Activated T-helper 1 cell treated with anti-CD3 and anti-CD28 coated beads, Interleukin-12 subunit alpha, Interleukin-12 subunit beta, Interleukin-2, Interleukin-4 antibody, amounts not matched to agents 30 ng/mL and 10 ng/mL and 1 ng/mL, durations not matched to agents 14 hours and 24 hours and 36 hours (primary cell): Measurements from ENCODE around the gene MAPKAPK2. TPM values are rescaled to one million over a fixed set of nuclear protein-coding genes. Genes with fewer than 3 reads are reported as not detected.

Experiments
- DNase-seq: peaks from one replicate; pipeline ENCODE4 v3.0.0; 2021; ENCODE audit warnings: low spot score
- H3K27ac Mint-ChIP-seq: one replicate; pipeline ENCODE4 v1.8.0; 2021; ENCODE audit warnings: mild to moderate bottlenecking, mixed read lengths
- H3K27me3 Mint-ChIP-seq: one replicate; pipeline ENCODE4 v1.8.0; 2022; ENCODE audit warnings: mild to moderate bottlenecking, moderate library complexity, mixed read lengths; ENCODE audit not compliant: insufficient read depth
- H3K36me3 Mint-ChIP-seq: one replicate; pipeline ENCODE4 v1.8.0; 2021; ENCODE audit warnings: low read depth, mixed read lengths
- H3K4me1 Mint-ChIP-seq: one replicate; pipeline ENCODE4 v1.8.0; 2021; ENCODE audit warnings: low read depth, mixed read lengths
- H3K4me3 Mint-ChIP-seq: one replicate; pipeline ENCODE4 v1.8.0; 2021; ENCODE audit warnings: mild to moderate bottlenecking, moderate library complexity, mixed read lengths
- H3K9me3 Mint-ChIP-seq: one replicate; pipeline ENCODE4 v1.8.0; 2021; ENCODE audit warnings: mixed read lengths
- intact Hi-C: fragments of 100-400 bp; cut with micrococcal nuclease; formaldehyde crosslinking; loops from one replicate; pipeline ENCODE4 v1.15.1; 2024
- total RNA-seq: library from RNA; stranded (reverse); gene quantifications from 2 replicates; pipeline ENCODE4 v1.2.3, GENCODE V29; 2022

MAPKAPK2 gene
- total RNA-seq, 1 donor from 2014 or later: 120 TPM

DNA sequence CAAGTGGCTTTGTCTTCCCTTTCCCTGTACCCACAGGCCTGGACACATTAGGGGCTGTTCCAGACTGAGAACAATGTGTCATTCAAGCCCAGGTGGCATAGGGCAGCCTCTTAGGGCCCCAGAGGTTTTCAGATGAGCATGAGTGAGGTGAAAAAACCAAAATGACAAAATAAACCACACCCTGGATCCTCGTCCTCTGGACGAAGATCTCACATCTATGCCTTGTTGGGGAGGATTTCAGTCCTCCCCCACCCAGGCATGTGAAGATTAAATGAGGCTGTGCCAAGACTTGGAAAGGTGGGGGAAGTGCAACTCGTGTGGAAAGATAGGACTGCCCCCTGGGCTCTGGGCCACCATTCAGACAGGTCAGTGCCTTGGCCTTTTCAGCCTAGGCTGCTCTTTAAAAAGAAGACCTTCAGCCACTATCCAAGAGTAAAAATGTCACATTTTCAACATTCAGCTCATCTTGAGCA lies 53.1 kb downstream of the MAPKAPK2 start:
- intact Hi-C loops: loop anchor here (10.0 kb wide), 1 partner anchor 317 kb away; the partner anchor contains the start of genes PFKFB2 and YOD1

DNA sequence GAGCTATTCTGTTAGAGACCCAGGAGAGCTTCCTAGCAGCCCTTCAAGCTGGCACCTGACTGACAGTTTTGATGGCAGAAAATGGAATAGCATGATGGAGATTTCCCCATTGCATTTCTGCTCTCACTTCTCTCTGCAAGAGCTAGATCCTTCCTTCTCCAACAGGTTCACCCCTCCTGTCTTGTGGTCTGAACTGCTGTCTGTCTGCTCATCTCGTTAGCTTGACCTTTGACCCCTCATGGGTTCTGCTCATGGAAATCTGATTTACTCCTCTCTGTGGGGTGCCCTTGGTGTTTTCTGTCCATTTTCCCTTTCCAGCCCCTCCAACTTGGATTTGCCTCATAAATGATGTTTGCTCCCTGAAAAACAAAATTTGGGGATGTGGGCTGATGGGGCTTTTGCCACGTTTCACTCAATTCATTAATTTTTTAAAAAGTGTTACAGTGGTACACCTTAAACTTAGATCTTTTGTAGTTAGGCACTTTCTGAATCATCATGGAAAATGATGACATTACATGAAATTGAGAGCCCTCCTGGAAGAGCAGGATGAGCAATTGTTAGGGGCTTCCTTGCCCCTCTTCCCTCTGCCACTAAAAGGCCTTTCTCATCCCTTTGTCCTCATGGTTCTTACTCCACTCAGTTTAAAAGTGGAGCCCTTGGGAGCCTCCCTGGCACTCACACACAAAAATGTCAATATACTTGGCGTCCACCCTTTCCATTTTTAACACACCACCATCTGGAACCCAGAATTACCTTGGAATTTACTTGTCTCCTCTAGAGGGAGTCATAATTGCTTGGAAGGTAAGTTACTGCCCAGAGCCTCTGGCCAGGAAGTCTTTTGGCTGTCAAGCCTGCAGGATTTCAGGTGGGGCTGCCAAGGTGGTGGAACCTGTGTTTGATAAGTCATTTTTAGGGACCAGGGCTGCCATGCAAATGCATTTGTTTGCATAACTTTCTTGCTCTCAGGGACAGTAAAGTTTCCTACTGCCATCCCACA lies 54.0 kb downstream of the MAPKAPK2 start:
- no peaks in the 10 kb centered on the region for H3K9me3 Mint-ChIP-seq
- intact Hi-C loops: loop anchor here (1.0 to 10.0 kb wide), 6 partner anchors 19 to 316 kb away; partner anchors contain the start of genes PFKFB2 and YOD1
- peaks cover 73% of the 10 kb centered on the region for H3K4me1 Mint-ChIP-seq
- peak overlapping the region; percentile 43 for H3K4me3 Mint-ChIP-seq
- H3K36me3 Mint-ChIP-seq: peaks cover 50% of the 10 kb centered on the region
- H3K27me3 Mint-ChIP-seq: no peaks in the 10 kb centered on the region
- DNase-seq: no peak
- peak overlapping the region; percentile 84 for H3K27ac Mint-ChIP-seq

More for the DNA sequence above, 53.1 kb downstream of the MAPKAPK2 start:
- no peak for DNase-seq
- H3K27me3 Mint-ChIP-seq: no peaks in the 10 kb centered on the region
- H3K9me3 Mint-ChIP-seq: no peaks in the 10 kb centered on the region
- H3K4me3 Mint-ChIP-seq: peak overlapping the region; percentile 0
- peaks cover 58% of the 10 kb centered on the region for H3K36me3 Mint-ChIP-seq
- H3K27ac Mint-ChIP-seq: peak overlapping the region; percentile 64
- H3K4me1 Mint-ChIP-seq: peaks cover 73% of the 10 kb centered on the region

DNA sequence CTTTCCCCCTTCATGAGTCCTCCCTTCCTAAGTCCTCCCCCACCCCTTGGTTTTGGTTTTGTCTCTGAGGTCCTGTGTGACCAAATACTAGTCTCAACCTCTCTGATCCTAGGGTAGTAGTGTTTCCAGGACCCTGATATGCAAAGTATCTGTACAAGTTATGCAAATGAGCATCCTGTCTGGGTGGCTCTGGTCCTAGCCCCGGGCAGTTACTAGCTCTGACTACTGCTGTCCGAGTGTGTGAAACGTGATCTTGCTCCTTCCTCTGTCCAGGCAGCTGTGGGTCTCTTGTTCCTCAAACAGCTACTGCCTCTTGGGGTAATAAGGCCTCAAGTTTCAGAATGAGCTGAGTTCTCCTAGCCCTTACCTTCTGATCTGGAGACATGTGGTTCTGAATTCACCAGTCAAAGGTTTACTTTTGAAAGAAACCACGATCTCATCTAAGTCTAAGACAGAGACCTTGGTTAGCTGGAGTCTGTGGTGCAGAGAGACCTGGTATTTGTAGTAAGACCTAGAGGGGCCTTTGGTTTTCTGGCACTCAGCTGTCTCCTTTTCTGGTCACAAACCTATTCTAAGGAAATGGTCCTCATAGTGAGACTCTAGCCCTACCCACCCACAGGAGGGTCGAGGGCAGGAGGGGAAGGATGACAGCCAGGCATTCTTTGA lies 54.8 kb downstream of the MAPKAPK2 start:
- intact Hi-C loops: loop anchor here (1.0 to 10.0 kb wide), 6 partner anchors 18 to 315 kb away; partner anchors contain the start of genes PFKFB2 and YOD1
- Mint-ChIP-seq H3K27me3 (no peaks in the 10 kb centered on the region), H3K27ac (peak overlapping the region; percentile 84), H3K4me3 (peak overlapping the region; percentile 65), H3K36me3 (peaks cover 47% of the 10 kb centered on the region), H3K9me3 (no peaks in the 10 kb centered on the region), H3K4me1 (peaks cover 72% of the 10 kb centered on the region)
- no peak for DNase-seq

DNA sequence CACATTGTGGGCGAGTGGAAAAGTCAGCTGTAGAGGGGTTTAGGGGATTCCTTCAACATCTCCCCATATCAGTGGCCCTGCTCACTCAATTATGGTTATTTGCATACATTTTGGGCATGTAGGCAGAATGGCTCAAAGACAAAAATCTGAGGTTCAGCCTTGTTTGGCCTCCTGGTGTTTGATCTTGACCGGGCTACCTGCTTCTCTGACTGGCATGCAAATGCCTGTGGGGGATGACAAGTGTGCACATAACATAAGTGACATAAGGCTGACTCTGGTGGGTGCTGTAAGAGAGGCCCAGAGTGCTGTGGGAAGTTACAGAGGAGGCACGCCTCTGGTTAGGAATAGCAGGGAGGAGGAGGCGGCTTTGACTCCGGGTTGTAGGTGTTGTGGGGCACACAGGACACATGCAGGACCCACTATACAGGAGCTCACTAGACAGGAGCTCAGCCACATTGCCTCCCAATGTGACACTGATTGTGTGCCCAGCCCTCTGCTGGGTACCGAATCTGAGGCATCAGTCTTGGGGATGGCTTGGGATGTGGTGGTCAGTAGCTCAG lies 56.5 kb downstream of the MAPKAPK2 start:
- Mint-ChIP-seq H3K27me3 (no peaks in the 10 kb centered on the region), H3K4me3 (no peak overlapping the region), H3K36me3 (peaks cover 35% of the 10 kb centered on the region), H3K27ac (no peak overlapping the region), H3K4me1 (peaks cover 67% of the 10 kb centered on the region), H3K9me3 (no peaks in the 10 kb centered on the region)
- no peak for DNase-seq
- intact Hi-C loops: no loop called here

DNA sequence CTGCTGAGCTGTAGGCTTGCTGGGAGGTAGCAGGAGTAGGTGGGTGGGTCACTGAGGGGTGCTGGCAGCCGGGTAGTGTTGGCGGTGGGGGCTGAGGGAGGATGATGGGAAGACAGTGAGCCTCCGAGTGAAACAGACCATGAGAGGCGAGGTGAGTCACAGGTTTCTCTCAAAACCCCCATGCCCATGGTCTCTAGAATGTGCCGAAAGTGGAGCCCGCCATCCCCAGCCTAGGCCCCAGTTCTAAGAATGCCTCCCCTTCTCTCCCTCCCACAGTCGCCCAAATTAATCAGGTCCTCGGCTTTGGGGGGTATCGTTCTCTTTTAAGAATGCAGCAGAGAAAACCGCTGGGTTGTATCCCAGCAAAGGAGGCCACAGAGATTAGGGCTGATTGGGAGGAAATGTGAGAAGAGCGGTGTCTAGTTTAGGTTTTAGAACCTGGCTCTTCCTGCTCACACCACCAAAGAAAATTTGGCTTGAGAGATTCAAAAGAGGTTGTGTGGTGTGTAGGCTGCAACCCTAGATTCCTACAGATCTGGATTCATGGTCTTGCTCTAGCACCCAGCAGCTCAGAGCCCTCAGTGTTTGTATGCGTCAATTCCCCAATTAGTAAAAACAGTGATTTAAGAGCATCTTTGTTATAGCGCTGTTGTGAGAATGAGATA lies 58.1 kb downstream of the MAPKAPK2 start:
- H3K9me3 Mint-ChIP-seq: no peaks in the 10 kb centered on the region
- no peaks in the 10 kb centered on the region for H3K27me3 Mint-ChIP-seq
- no peak overlapping the region for H3K4me3 Mint-ChIP-seq
- H3K36me3 Mint-ChIP-seq: peaks cover 32% of the 10 kb centered on the region
- no peak for DNase-seq
- intact Hi-C loops: no loop called here
- H3K27ac Mint-ChIP-seq: no peak overlapping the region
- peaks cover 51% of the 10 kb centered on the region for H3K4me1 Mint-ChIP-seq

DNA sequence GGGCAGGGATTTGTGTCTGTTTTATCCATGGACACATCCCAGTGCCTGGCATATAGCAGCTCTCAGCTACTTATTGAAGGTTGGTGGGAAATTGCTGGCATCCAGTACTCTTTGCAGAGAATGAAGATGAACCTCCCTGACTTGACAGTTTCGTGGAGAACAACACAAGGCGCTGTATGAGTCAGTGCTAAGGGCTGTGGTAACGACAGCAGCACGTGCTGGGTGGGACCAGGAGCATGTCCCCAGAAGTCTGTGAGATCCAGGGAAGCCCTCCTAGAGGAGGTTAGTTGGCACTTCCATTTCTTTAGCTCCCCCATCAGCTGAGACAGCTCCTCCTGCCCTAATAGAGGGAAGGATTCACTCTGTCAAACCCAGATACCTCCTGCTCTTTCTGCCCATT lies 60.0 kb downstream of the MAPKAPK2 start:
- intact Hi-C loops: no loop called here
- no peaks in the 10 kb centered on the region for H3K9me3 Mint-ChIP-seq
- no peak overlapping the region for H3K27ac Mint-ChIP-seq
- peaks cover 25% of the 10 kb centered on the region for H3K36me3 Mint-ChIP-seq
- no peak overlapping the region for H3K4me3 Mint-ChIP-seq
- peaks cover 11% of the 10 kb centered on the region for H3K27me3 Mint-ChIP-seq
- DNase-seq: no peak
- peaks cover 41% of the 10 kb centered on the region for H3K4me1 Mint-ChIP-seq

DNA sequence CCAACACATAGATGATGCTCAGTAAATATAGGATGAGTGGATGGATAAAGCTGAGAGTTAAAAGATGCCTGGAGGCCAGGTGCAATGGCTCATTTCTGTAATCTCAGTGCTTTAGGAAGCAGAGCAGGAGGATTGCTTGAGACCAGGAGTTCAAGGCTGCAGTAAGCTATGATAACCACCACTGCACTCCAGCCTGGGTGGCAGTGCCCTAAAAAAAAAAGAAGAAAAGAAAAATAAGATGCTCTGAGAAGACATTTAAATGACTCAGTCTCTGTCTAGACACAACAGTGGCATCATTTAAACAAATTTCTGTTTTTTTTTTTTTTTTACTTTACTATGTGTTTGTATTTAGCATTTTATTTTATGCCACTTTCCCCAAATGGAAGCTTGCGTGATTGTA lies 60.6 kb downstream of the MAPKAPK2 start:
- no peak overlapping the region for H3K27ac Mint-ChIP-seq
- H3K36me3 Mint-ChIP-seq: peaks cover 22% of the 10 kb centered on the region
- peaks cover 36% of the 10 kb centered on the region for H3K4me1 Mint-ChIP-seq
- H3K9me3 Mint-ChIP-seq: no peaks in the 10 kb centered on the region
- H3K27me3 Mint-ChIP-seq: peaks cover 14% of the 10 kb centered on the region
- intact Hi-C loops: no loop called here
- H3K4me3 Mint-ChIP-seq: no peak overlapping the region
- no peak for DNase-seq

DNA sequence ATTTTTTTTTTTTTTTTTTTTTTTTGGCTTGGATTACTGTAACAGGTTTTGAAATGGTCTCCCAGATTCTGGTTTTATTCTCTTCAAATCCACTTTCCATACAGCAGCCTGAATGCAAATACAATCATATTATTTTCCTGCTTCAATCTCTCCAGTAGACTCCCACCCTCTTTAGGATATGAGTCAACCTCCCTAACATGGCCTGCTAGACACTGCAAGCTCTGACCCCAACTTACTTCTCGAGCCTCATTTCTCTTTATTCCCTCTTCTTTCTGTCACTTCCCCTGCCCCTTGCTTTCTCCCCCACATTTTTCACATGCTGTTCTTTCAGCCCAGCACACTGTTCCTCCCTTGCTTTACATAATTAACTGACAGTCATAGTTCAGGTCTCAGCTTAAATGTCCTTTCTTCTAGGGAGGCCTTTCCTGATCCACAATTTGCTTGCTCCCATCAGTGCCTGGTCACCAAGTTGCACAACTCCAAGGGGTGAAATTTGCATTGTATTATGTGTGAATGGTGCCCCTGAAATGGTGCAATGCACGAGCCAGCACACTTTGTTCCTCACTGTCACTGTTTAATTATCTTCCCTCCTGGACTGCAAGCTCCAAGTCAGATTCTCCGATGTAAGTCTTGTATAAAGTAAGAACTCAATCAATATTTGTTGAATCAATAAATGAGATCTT lies 63.8 kb downstream of the MAPKAPK2 start:
- no peak overlapping the region for H3K4me3 Mint-ChIP-seq

DNA sequence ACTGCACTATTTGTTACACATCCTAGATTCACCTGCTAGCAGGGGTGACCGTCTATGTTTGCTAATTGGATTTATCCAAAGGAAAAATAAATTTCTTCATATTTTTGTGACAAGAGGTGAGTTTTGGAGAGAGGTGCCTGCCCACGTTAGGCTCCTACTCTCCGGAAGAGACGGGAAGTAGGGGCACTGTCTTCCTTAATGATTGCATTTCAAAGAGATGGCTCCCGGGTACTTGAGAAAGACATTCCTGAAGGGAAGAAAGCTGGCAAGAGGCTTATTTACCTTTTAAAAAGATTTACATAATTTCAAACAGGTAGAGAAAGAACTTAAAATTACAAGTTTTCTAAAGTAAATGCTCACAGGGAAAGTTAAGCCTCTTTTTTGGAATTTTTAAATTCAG lies 67.2 kb downstream of the MAPKAPK2 start:
- no peak for DNase-seq
- Mint-ChIP-seq H3K4me1 (peaks cover 29% of the 10 kb centered on the region), H3K27me3 (peaks cover 41% of the 10 kb centered on the region), H3K9me3 (no peaks in the 10 kb centered on the region), H3K36me3 (peaks cover 15% of the 10 kb centered on the region), H3K4me3 (no peak overlapping the region), H3K27ac (no peak overlapping the region)
- intact Hi-C loops: no loop called here

More for the DNA sequence above, 63.8 kb downstream of the MAPKAPK2 start:
- no peaks in the 10 kb centered on the region for H3K9me3 Mint-ChIP-seq
- H3K4me1 Mint-ChIP-seq: peaks cover 25% of the 10 kb centered on the region
- H3K27me3 Mint-ChIP-seq: peaks cover 34% of the 10 kb centered on the region
- H3K36me3 Mint-ChIP-seq: peaks cover 13% of the 10 kb centered on the region
- intact Hi-C loops: no loop called here
- DNase-seq: no peak
- no peak overlapping the region for H3K27ac Mint-ChIP-seq

DNA sequence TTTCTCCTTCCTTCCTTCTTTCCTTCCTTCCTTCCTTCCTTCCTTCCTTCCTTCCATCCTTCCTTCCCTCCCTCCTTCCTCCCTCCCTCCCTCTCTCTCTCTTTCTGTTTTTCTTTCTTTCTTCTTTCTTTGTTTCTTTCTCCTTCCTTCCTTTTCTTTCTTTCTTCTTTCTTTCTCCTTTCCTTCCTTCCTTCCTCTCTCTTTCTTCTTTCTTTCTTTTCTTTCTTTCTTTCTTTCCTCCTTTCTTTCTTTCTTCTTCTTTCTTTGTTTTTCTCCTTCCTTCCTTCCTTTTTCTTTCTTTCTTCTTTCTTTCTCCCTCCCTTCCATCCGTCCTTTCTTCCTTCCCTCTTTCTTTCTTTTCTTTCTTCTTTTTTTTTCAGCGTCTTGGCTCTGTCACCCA lies 67.8 kb downstream of the MAPKAPK2 start:
- DNase-seq: no peak
- no peak overlapping the region for H3K4me3 Mint-ChIP-seq
- H3K36me3 Mint-ChIP-seq: peaks cover 14% of the 10 kb centered on the region
- H3K27me3 Mint-ChIP-seq: peaks cover 41% of the 10 kb centered on the region
- no peaks in the 10 kb centered on the region for H3K9me3 Mint-ChIP-seq
- H3K4me1 Mint-ChIP-seq: peaks cover 29% of the 10 kb centered on the region
- H3K27ac Mint-ChIP-seq: no peak overlapping the region
- intact Hi-C loops: no loop called here

DNA sequence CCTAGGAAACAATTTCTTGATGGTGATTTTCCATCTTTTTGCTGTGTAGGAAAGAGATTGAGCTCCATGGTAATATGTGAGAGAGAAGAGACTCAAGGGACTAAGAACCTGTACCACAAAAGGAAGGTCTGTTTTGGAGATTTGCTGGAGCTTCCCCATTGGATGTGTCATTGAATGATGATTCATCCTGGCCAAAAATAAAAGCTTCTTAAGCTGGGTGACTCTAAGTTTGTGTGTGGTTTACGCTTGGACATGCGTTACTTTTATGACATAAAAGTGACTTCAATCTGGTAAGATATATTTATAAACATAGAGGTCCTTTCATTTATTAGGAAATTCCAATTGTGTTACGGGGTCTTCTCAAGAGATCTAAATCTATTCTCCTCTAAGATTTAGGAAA lies 68.4 kb downstream of the MAPKAPK2 start:
- H3K4me3 Mint-ChIP-seq: no peak overlapping the region
- H3K27me3 Mint-ChIP-seq: peaks cover 41% of the 10 kb centered on the region
- intact Hi-C loops: no loop called here
- H3K36me3 Mint-ChIP-seq: peaks cover 14% of the 10 kb centered on the region
- DNase-seq: no peak
- H3K9me3 Mint-ChIP-seq: no peaks in the 10 kb centered on the region
- H3K4me1 Mint-ChIP-seq: peaks cover 28% of the 10 kb centered on the region
- no peak overlapping the region for H3K27ac Mint-ChIP-seq

DNA sequence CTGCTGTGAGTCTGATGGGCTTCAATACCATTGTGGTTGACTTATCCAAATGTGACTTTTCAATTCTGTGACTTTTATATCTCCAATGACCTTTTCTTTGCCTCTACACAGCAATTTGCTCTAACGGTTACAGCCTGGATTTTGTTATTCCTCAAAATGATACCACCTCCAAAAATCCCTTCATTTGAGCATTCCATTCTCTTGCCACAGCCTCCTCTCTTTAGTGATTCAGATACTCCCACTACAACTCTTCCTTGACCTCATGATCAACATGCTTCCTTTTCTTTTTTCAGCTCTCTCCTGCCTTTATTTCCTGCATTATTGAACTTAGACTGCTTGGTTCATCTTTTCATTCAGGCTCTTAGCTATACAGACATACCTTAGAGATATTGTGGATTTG lies 69.3 kb downstream of the MAPKAPK2 start:
- no peak for DNase-seq
- Mint-ChIP-seq H3K4me1 (peaks cover 21% of the 10 kb centered on the region), H3K4me3 (no peak overlapping the region), H3K27ac (no peak overlapping the region), H3K27me3 (peaks cover 37% of the 10 kb centered on the region), H3K9me3 (no peaks in the 10 kb centered on the region), H3K36me3 (peaks cover 9% of the 10 kb centered on the region)
- intact Hi-C loops: no loop called here
